HG02884 (cell line): ENCODE measurements around the gene RBM45.
"Not testable (repeated sequence)": the region's sequence is repeated elsewhere in the genome, so short reads cannot be mapped to it uniquely, and the experiment has no call there.

Experiments used
- ATAC-seq: cut with Tn5 transposase; IDR thresholded peaks from one replicate; pipeline ENCODE4 v1.9.1; 2021; ENCODE audit warnings: mild to moderate bottlenecking, moderate library complexity; ENCODE audit not compliant: unreplicated experiment

RBM45 gene

DNA sequence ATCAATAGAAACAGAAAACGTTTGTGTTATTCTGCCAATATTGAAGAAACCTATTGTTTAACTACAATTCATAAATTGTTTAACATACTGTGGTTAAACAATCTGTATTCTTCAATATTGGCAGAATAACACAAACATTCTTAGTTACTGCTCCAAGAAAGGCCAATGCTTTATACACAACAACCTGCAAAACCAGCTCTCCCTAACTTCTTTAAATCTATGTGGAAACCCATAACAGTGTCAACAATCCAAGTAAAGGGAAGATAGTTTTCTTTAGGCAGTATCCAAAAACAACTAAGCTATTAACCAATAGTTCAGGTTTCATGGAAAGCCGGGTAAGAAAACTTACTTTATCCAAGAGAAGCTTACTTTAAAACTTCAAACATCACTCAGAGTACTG lies 6.2 kb upstream of the RBM45 start:
- ATAC-seq: no peak

DNA sequence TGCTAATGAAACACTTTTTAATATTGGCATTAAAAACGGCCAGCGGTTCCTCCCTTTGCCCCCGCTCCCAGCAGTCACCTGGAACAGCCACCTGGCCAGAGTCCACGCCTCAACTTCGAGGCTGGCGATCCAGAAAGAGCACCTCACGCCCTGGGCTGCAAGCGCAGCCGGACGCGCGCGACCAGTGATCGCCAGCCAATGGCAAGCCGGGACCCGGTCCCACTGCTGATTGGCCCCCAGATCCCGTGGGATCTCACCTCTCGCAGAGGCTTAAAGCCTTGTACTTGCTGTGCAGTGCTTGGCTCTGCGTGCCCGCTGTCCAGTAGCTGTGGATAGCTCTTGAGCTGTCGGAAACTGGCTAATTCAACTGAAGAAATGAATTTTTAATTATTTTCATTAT lies 4.1 kb upstream of the RBM45 start:
- ATAC-seq: no peak

DNA sequence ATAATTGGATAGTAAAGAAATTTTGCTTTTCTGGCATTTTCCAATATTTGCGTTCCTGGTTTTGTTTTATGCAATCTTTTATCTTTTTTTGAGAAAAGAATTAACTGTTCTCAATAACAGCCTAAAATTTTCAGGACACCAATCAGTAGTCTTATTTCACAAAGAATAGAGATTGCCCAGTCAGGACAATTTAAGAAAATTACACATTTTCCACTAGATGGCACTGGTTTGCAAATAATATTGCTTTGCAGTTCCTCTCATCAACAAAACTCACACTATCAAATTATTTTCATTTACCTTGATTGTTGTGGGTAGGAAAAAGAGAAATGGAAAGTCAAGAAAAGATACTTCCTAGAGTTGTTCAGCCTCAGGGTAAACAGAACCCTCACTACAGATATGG lies 2.4 kb upstream of the RBM45 start:
- no peak for ATAC-seq

DNA sequence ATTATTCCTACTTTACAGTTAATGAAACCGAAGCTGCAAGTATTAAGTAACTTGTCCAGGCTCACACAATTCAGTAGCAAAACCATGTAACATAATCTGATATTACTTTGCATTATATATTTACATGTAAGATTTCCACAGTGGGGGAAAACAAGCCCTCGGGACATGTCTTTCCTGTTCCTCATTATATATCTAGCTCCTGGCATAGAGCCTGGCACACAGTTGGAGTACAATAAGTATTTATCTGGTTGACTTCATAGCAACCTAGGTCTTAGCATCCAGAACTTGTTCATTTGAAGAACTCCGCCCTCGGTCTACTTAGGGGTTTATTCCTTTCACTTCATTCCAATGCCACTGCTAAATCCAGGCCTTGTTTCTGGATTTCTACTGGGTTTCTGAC lies 1.6 kb upstream of the RBM45 start:
- ATAC-seq: no peak

DNA sequence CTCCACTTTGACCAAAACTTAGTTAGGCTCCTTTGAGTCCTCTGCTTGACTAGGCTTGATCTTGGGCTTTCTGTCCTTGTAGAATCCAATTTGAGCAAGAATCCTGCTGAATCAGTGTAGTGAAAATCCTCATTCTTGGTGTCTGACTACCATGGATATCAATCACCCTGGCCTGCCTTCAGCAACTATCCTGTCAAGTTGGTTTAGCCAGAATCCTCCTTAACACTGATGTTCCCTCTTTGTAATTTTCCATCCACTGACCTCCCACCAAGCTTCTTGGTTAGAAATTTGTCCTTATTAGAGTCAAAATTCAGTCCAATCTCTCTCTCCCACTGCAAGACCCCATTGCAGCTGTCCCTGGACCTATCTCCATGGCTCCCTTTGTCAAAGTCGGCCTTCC lies 494 bp upstream of the RBM45 start:
- ATAC-seq: no peak

DNA sequence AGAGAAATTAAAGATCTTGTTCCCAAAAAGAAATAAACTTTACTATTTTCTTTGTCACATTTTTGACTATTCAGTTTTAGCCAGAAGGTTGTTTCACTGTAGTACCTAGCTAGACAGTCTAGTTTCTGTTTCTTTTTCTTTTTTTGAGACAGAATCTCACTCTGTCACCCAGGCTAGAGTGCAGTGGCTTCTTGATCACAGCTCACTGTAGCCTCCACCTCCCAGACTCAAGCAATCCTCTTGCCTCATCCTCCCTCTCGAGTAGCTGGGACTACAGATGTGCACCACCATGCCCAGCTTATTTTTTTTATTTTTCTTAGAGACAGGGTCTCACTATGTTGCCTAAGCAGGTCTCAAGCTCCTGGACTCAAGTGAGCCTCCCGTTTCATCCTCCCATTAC lies 2.2 kb downstream of the RBM45 start:
- ATAC-seq: peak; percentile 35

DNA sequence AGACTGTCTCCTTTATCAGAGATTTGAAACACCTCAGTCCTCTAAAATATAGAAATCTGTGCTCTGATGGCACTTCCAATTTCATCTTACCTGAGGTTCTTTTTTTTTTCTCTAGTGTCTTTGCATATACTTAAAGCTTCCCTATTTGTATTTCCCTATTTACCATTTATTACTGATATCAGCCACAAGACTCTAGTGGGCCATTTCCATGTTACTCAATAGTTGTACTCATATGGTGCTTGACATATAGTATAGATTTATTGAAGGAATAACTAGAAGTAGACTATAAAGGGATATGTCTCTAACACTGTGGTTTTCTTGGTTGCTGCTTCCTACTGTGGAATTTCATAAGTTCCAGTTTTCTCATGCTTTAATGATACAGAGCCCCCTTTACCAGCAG lies 3.0 kb downstream of the RBM45 start:
- no peak for ATAC-seq

DNA sequence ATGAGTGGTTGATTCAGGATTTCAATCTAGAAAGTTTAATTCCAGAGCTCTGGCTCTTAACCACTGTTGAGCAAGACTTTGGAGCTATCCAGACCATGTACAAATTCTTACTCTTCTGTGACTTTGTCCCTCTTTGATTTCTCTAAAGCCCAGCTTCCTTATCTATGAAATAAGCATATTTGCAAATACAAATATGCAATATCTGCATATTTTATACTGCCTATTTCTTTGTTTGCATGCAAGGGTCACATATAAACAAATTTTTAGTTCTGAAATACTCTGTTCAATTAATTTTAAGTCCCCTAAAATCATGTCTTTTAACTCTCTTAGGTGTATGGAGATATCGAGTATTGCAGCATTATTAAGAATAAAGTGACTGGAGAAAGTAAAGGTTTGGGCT lies 5.5 kb downstream of the RBM45 start:
- no peak for ATAC-seq

DNA sequence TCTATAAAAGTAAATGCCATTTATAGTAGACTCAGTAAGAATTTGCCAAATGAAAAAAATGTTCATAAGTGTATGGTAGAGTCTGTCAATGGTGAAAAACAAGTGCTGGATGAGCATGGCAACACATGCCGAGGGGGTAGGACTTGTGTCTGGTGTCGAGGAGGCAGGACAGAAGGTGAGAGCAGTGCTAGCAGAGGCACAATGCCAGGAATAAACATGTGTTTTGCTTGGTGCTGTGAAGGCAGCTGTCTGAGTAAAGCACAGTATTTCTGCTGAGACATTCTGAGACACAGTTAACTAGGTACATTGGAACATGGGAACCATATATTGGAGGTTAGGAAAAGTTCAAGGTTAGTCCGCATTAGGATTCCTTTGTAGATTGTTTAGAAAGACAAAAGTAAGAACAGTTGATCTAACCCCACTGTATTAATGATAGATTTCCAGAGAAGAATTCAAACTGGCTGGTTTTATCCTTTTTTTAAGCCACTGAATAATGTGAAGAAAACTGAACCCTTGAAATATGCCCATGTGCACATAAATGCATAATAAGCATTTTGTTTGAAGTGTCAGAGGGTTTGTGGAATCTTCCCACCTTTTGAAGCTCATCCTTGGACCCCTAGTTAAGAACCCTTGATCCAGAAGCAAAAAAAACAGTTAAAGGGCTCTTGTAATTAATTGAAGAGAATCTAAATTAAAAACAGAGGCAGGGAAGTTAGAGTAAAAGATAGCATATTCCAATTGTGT lies 7.1 kb downstream of the RBM45 start:
- ATAC-seq: no peak

DNA sequence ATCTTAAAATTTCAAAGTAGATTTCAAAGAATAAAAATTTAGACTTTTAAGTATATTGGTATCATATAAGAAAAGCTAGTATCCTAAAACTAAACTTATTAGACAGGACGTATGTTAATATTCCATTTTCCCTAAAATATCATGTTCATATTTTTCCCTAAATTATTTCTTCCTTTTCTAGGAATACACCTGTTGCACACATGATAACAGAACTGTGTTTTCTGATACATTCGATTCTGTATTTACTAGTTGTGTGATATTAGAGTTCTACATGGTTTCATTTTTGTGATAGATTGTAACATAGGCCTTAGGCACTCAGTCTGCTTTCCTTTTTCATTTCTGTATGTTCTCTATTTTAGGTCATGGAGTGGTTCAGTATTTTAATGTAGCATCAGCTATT lies 10.9 kb downstream of the RBM45 start:
- no peak for ATAC-seq

DNA sequence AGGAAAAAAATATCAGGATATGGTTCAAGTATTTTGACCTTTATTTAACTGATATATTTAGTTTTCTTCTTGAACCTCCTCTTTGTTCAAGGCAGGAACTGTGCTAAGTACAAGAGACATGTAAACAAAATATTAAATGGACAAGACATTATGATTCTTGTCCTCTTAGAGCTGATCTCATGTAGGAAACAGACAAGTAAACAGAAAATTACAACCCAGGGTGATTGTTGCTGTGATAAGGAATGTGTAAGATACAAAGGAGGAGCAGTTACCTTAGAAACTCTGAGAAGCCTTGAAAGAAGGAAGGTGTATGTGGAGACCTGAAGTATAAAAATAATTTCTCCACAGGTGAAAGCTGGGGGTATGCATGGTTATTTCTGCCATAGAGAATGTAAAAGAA lies 12.9 kb downstream of the RBM45 start:
- no peak for ATAC-seq

DNA sequence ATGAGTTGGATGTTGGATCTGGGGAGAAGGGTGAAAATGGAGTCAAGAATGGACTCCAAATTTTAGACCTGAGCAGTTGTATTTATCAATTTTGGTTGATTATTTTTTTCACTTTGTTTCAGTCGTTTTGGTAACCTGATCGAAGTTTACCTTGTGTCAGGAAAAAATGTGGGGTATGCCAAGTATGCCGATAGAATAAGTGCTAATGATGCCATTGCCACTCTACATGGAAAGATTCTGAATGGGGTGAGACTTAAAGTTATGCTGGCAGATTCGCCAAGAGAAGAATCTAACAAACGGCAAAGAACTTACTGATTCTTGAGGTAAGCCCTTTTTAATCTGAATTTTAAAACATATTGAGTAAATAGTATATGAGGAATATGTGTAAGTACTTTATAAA lies 13.6 kb downstream of the RBM45 start:
- no peak for ATAC-seq

DNA sequence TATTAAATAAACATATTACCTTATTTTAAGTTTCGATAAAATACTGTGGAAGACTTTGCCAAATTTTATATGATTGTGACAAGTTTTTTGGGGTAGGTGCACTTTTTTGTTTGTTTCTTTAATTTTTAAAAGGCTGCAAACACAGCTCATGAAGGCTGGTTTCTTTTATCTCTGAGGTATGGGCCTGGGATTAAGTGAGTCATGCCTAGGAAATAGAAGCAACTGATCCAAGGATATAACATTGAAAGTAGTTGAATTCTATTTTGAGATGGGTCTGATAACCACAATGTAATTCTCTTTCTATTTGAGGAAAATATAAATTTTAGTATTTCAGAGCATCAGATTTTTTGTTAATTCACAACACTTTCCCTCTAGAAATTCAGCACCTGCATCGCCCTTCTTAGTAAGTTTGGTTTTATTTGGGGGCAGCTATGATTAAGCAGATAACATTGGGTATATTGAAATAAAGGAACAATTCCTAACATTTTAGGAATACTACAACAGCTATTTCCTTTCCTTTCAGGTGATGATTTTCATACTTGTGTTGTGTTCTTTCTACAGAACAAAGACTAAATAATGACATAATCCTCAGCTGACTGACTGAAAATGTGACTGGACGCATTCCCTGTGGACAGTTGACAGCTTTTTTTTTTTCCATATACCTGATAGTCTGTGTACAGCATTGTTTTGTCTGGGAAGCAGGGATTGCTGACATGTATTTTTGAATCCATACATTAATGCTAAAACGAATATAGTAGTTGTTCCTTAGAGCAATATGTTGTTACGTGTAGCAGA lies 16.8 kb downstream of the RBM45 start:
- ATAC-seq: no peak

DNA sequence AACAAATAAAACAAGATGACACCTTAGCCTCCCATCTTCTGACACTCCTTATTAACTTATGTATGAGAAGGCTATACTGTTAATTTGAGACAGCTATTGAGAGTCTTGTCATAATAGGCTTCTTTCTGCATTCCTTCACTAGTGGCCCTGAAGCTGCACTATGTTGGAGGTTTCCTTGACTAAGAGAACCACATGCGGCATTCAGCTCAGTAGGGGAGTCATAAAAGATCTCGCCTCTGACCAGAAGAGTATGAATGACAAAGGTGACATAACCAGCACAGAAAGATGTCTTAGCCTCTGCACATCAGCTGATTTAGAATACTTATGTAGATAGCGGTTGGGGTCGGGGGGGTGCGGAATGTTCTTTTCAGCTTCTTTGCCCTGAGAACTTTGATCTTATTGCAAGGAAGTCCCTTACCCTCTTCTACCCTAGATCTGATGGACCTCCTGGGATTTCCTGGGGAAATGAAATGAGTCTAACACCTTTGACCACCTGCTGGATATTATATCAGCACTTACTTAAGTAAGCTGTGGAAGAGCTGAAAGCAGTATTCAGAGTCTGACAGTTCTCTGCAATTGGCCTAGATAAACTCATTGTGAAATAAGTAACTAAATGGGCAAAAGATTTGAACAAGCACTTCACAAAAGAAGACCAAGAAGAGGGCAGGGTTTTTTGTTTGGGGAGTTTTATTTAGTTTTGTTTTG lies 24.2 kb downstream of the RBM45 start:
- no peak for ATAC-seq

DNA sequence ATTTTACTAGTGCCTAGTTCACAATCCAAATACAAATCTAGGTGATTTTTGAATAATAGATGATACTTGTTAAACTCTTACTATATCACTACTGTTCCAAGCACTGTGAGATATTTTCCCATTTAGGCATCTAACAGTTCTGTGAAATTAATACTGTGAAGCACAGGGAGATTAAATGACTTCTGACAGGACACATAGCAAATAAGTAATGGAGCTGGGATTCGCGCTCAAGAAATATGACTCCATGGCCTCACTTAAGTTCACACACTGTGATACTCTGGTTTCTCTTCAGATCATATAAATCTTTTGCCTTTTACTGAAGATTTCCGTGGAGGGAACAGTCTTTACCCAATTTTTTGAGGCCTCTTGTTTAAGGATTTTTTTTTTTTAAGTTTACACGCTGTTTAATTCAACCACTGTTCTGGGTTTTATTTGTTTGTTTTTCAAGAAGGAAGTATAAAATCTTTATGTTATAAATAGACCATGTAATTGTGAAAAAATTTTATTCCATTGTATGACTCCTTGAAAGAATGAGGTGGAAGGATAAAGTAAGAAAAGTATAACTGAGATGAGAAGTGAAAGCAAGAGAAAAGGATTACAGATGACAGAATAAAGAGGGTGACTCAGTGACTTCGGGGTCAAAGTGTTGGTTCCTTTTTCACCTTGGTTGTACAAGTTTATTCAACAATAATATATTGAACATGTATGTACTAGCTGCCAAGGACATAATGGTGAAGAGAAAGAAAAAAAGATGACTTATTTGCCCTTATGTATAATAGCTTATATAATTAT lies 30.2 kb downstream of the RBM45 start:
- ATAC-seq: no peak

DNA sequence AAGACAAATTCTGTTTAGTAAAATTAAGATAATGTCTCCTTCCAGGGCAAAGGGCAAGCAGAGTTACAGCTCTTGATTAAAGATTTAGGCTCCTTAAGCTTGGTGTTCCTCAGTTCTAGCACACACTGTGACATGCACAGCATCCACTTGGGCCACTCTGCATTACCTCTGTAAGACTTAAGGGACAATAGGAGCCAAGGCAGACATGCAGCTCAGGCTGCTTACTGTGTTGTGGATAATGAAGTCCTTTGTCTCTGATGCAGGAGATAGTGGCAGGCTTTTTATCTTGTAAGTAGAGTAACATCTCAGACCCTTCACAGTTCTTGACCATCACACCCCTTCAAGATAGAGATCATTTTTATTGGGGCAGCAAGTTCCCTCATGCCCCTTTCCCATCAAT lies 31.2 kb downstream of the RBM45 start:
- ATAC-seq: no peak

DNA sequence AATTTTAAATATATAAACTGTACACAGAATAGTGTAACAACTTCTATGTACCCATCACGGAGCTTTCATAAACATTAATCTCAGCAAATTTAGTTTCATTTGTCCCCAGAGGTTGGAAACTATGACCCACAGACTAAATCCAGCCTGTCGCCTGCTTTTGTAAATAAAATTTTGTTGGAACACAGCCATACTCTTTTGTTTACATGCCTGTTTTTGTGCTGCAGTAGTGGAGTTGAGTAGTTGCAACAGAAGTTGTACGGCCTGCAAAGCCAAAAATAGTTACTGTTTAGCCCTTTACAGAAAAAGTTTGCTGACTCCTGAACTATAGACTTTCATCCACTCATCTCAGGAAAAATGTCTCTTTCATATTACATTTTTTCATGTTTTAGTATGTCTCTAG lies 39.8 kb downstream of the RBM45 start:
- no peak for ATAC-seq

DNA sequence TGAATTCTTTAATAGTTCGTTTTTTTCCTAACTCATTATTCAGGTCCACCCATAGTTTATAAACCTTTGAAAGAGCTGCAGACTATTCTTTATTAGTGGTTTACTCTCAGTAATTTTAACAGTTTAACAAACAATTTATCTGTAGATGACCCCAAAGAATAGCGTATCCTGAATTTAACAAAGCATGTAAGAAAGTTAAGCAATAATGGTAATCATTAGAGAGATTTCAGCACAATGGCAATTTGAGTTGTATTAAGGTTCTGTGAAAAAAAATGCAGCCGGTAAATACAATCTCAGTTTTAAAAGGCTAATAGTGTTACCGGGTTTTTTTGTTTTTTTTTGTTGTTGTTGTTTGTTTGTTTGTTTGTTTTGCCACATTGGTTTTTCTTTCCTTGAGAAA lies 40.3 kb downstream of the RBM45 start:
- no peak for ATAC-seq

DNA sequence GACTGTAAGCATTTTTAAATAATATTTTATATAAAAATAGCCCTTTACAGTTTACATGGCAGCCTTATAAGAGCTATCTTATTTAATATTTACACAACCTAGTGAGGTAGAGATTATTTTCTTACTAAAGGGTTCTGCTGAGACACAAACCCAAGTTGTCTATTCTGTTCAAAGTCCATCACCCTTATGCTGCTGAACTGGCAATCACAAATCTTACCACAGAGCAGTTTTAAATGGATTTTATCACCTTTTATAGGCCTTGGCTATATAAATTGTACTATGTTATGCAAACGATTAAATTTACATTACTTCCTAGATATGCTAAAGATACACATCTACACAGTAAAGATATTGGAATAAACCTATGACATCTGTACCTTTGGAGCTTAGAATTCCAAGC lies 40.7 kb downstream of the RBM45 start:
- no peak for ATAC-seq

DNA sequence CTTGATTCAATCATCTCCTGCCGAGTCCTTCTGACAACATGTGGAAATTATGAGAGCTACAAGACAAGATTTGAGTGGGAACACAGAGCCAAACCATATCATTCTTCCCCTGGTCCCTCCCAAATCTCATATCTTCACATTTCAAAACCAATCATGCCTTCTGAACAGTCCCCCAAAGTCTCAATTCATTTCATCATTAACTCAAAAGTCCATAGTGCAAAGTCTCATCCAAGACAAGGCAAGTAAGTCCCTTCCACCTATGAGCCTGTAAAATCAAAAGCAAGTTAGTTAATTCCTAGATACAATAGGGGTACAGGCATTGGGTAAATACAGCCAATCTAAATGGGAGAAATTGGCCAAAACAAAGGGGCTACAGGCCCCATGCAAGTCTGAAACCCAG lies 41.6 kb downstream of the RBM45 start:
- ATAC-seq: not testable (repeated sequence)

DNA sequence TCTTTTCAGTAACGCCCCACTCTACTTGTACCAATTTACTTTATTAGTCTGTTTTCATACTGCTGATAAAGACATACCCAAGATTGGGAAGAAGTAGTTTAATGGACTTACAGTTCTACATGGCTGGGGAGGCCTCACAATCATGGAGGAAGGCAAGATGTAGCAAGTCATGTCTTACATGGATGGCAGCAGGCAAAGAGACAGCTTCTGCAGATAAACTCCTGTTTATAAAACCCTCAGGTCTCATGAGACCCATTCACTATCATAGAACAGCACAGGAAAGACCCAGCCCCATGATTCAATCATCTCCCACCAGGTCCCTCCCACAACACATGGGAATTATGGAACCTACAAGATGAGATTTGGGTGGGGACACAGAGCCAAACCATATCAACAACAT lies 43.3 kb downstream of the RBM45 start:
- ATAC-seq: no peak
